Right lobe of liver (tissue), 6 donors: ENCODE results near the gene UNC93B1. TPM values are rescaled to one million over a fixed set of nuclear protein-coding genes. Genes with fewer than 3 reads are reported as not detected.
A peak's percentile ranks its signal among the peaks of the same experiment; 100 is the strongest.
"Not testable (repeated sequence)": the region's sequence is repeated elsewhere in the genome, so short reads cannot be mapped to it uniquely, and the experiment has no call there.

ENCODE experiments used
- ATAC-seq, 4 donors: fragments of 200-7000 bp; cut with Tn5 transposase; one replicate each; pipeline ENCODE4 v1.9.1; 2020; ENCODE audit warnings: mild to moderate bottlenecking in 4 of 4, moderate library complexity in 4 of 4
- DNase-seq, 3 donors: peaks; one replicate each; pipeline ENCODE4 v3.0.0-alpha.2; 2020
- H3K27ac ChIP-seq, 3 donors: fragments of 200-600 bp; one replicate each; pipeline ENCODE4 v1.8.0; 2022
- H3K27me3 ChIP-seq, 2 donors: fragments of 200-600 bp; one replicate each; pipeline ENCODE4 v1.8.0; 2022
- H3K36me3 ChIP-seq, 4 donors: fragments of 200-600 bp; sonication (generic) in 1 of 4; one replicate each; pipeline versions ENCODE4 v1.5.1 to v1.8.0; 2017 to 2022; ENCODE audit warnings: control low read depth in 1 of 4
- H3K4me1 ChIP-seq, 4 donors: fragments of 200-600 bp; sonication (generic) in 1 of 4; one replicate each; pipeline versions ENCODE4 v1.5.1 to v1.8.0; 2017 to 2022; ENCODE audit warnings: control low read depth in 1 of 4
- H3K4me3 ChIP-seq, 3 donors: fragments of 200-600 bp; one replicate each; pipeline ENCODE4 v1.8.0; 2022
- H3K9me3 ChIP-seq, 4 donors: fragments of 200-600 bp; sonication (generic) in 1 of 4; one replicate each; pipeline versions ENCODE4 v1.5.1 to v1.8.0; 2017 to 2022; ENCODE audit warnings: control low read depth in 1 of 4
- CTCF ChIP-seq, 4 donors: fragments of 200-600 bp in 3 of 4; fragments of 450-650 bp in 1 of 4; IDR thresholded peaks; one replicate each; pipeline versions ENCODE4 v1.5.1 to v1.8.0; 2016 to 2022; ENCODE audit warnings: antibody characterized with exemption in 4 of 4, mild to moderate bottlenecking in 2 of 4
- WGBS: methylation state at CpG from one replicate; pipeline ENCODE4 v1.1.6; 2018; ENCODE audit warnings: low coverage, low lambda C conversion rate; ENCODE audit not compliant: insufficient coverage; ENCODE audit errors: missing lambda C conversion rate; 5-methylcytosine and 5-hydroxymethylcytosine counted together
- intact Hi-C, 2 donors: fragments of 100-400 bp; cut with DNase I; formaldehyde crosslinking; loops; one replicate each; pipeline versions ENCODE4 v1.11.2 to v1.14.1; 2022
- total RNA-seq, 6 experiments: library from RNA; depleted of rRNA in 2 of 6; stranded (reverse); fragments of >200 nt in 2 of 6; fragmentation: NEBNext Ultra II Directional in 3 of 6; extraction: Animal tissue kit (Norgen Biotek cat#: 25700) in 3 of 6; gene quantifications; one replicate each; pipeline versions ENCODE4 v1.1.0 to v1.2.4, GENCODE V29; 2016 to 2023
- donor health status: DM: no; HTN: yes; CAD: no.
- donor health status: DM: no; HTN: no; CAD: no.
- donor health status: DM: no; HTN: no; CAD: no.
- donor health status: DM: no; HTN: yes; CAD: no.
- donor health status: DM: no; HTN: yes; CAD: no.

The UNC93B1 gene
- total RNA-seq, 6 experiments from 2014 or later: 13.3 to 21.4 (median 17.9) TPM

GRCh38 chr11:67965830-67966348 lies 38.0 kb downstream of the UNC93B1 start:
- H3K4me3 ChIP-seq, H3K4me1 ChIP-seq, DNase-seq, H3K27me3 ChIP-seq, H3K27ac ChIP-seq, intact Hi-C loops, ATAC-seq, H3K36me3 ChIP-seq, H3K9me3 ChIP-seq: not testable (repeated sequence)
- 85% methylated on average over 6 of the region's 19 CpGs for WGBS

GRCh38 chr11:67964746-67965145 lies 39.2 kb downstream of the UNC93B1 start:
- DNase-seq, H3K27ac ChIP-seq, H3K36me3 ChIP-seq, H3K9me3 ChIP-seq, H3K4me3 ChIP-seq, intact Hi-C loops, H3K4me1 ChIP-seq, ATAC-seq, H3K27me3 ChIP-seq: not testable (repeated sequence)

GRCh38 chr11:67963879-67964278 lies 40.0 kb downstream of the UNC93B1 start:
- ATAC-seq, H3K27me3 ChIP-seq, H3K4me3 ChIP-seq, H3K9me3 ChIP-seq, intact Hi-C loops, H3K36me3 ChIP-seq, DNase-seq, H3K27ac ChIP-seq, H3K4me1 ChIP-seq: not testable (repeated sequence)
- WGBS: 63% methylated on average over 5 of the region's 6 CpGs

- DNase-seq, intact Hi-C loops: not testable (repeated sequence)
- WGBS: 80% methylated on average over 2 of the region's 16 CpGs
These were observed 40.7 kb downstream of the UNC93B1 start for GRCh38 chr11:67963217-67963616.

GRCh38 chr11:67956236-67956635 lies 47.7 kb downstream of the UNC93B1 start:
- H3K27me3 ChIP-seq, H3K27ac ChIP-seq, DNase-seq, H3K9me3 ChIP-seq, ATAC-seq, intact Hi-C loops, H3K36me3 ChIP-seq, H3K4me1 ChIP-seq, H3K4me3 ChIP-seq: not testable (repeated sequence)
- 60% methylated on average over 5 of the region's 6 CpGs for whole genome bisulfite sequencing

More at GRCh38 chr11:67963217-67963616, 40.7 kb downstream of the UNC93B1 start:
- not testable (repeated sequence) for H3K4me3 ChIP-seq, H3K36me3 ChIP-seq, H3K27me3 ChIP-seq, H3K4me1 ChIP-seq, H3K27ac ChIP-seq, ATAC-seq, H3K9me3 ChIP-seq

- intact Hi-C loops, H3K27ac ChIP-seq, H3K27me3 ChIP-seq, H3K4me1 ChIP-seq, H3K36me3 ChIP-seq, H3K9me3 ChIP-seq: not testable (repeated sequence)
- WGBS: 0% methylated on average over 4 of the region's 57 CpGs
- peak; percentile 52 to 78 (median 66) for TF ChIP-seq CTCF (IDR thresholded peaks at IDR 0.05)
- peak; percentile 78 to 81 (median 80) for DNase-seq
- peak overlapping the region; percentile 37 to 44 (median 40) for H3K4me3 ChIP-seq
- ATAC-seq: peak; percentile 89 to 93 (median 91)
These were observed 48.4 kb downstream of the UNC93B1 start for GRCh38 chr11:67955461-67956007.

- H3K27ac ChIP-seq, H3K27me3 ChIP-seq, intact Hi-C loops, H3K36me3 ChIP-seq, ATAC-seq, H3K9me3 ChIP-seq, H3K4me1 ChIP-seq, DNase-seq: not testable (repeated sequence)
- peak overlapping the region; percentile 37 to 44 (median 40) for H3K4me3 ChIP-seq
- no CpG with 5 or more reads among the region's 26 CpGs for WGBS
These were observed 48.9 kb downstream of the UNC93B1 start for GRCh38 chr11:67954971-67955370.

- 90% methylated on average over 8 of the region's 14 CpGs for WGBS
- intact Hi-C loops, ATAC-seq, H3K36me3 ChIP-seq, H3K4me3 ChIP-seq, H3K27ac ChIP-seq, H3K4me1 ChIP-seq, H3K9me3 ChIP-seq, DNase-seq, H3K27me3 ChIP-seq: not testable (repeated sequence)
These were observed 49.6 kb downstream of the UNC93B1 start for GRCh38 chr11:67954251-67954650.

GRCh38 chr11:67950705-67951104 lies 53.2 kb downstream of the UNC93B1 start:
- intact Hi-C loops, H3K4me3 ChIP-seq, DNase-seq, H3K27me3 ChIP-seq, H3K4me1 ChIP-seq, H3K27ac ChIP-seq, ATAC-seq, H3K9me3 ChIP-seq, H3K36me3 ChIP-seq: not testable (repeated sequence)
- 75% methylated on average over 5 of the region's 8 CpGs for WGBS

GRCh38 chr11:67947785-67948184 lies 56.1 kb downstream of the UNC93B1 start:
- WGBS: 40% methylated on average over 1 of the region's 7 CpGs
- H3K27me3 ChIP-seq, H3K36me3 ChIP-seq, intact Hi-C loops, H3K4me1 ChIP-seq, DNase-seq, H3K27ac ChIP-seq, H3K9me3 ChIP-seq, ATAC-seq, H3K4me3 ChIP-seq: not testable (repeated sequence)

GRCh38 chr11:67946403-67946802 lies 57.5 kb downstream of the UNC93B1 start:
- H3K4me3 ChIP-seq, ATAC-seq, H3K27me3 ChIP-seq, H3K27ac ChIP-seq, H3K4me1 ChIP-seq, H3K36me3 ChIP-seq, intact Hi-C loops, H3K9me3 ChIP-seq, DNase-seq: not testable (repeated sequence)
- WGBS: 80% methylated on average over 3 of the region's 4 CpGs
